A673 (cell line): ENCODE measurements around the gene TSPAN19. TPM values are rescaled to one million over a fixed set of nuclear protein-coding genes. Genes with fewer than 3 reads are reported as not detected.

Source experiments
- BruUV-seq: library from RNA; stranded (reverse); fragments of 400-500 nt; replicated peaks from 2 replicates; lab custom pipeline; 2021; lab: Mats Ljungman, UMichigan
- CTCF ChIA-PET: fragments of 300-600 bp; sonication (Branson Sonifier 250); formaldehyde crosslinking; loops from one replicate; lab custom pipeline; 2022; ENCODE audit warnings: antibody characterized with exemption; lab: Charles Lee
- POLR2A ChIA-PET: fragments of 300-600 bp; sonication (Branson Sonifier 250); formaldehyde crosslinking; loops from one replicate; lab custom pipeline; 2022; ENCODE audit warnings: antibody characterized with exemption; ENCODE audit not compliant: low non-redundant PET; lab: Charles Lee
- DNase-seq: peaks from one replicate; pipeline ENCODE4 v3.0.0-alpha.2; 2015; ENCODE audit warnings: low spot score
- H3K27ac ChIP-seq: fragments of 200-600 bp; sonication (generic); 2 replicates; pipeline ENCODE4 v1.5.1; 2016; ENCODE audit warnings: mixed run types, low read depth, mild to moderate bottlenecking, mixed read lengths, antibody characterized with exemption, low read length; ENCODE audit not compliant: poor library complexity, severe bottlenecking
- H3K27me3 ChIP-seq: fragments of 200-600 bp; sonication (generic); replicated peaks from 2 replicates; pipeline ENCODE4 v1.6.1; 2017; ENCODE audit warnings: mixed run types, low read depth, mild to moderate bottlenecking, mixed read lengths, antibody characterized with exemption, low read length; ENCODE audit not compliant: insufficient read depth, poor library complexity
- H3K36me3 ChIP-seq: fragments of 200-600 bp; sonication (generic); 2 replicates; pipeline ENCODE4 v1.6.1; 2016; ENCODE audit warnings: mixed run types, mild to moderate bottlenecking, mixed read lengths, antibody characterized with exemption, low read length; ENCODE audit not compliant: insufficient read depth, poor library complexity, severe bottlenecking
- H3K4me1 ChIP-seq: fragments of 200-600 bp; sonication (generic); 2 replicates; pipeline ENCODE4 v1.6.1; 2017; ENCODE audit warnings: mixed run types, mild to moderate bottlenecking, mixed read lengths, antibody characterized with exemption, low read length; ENCODE audit not compliant: insufficient read depth, poor library complexity, severe bottlenecking
- H3K4me3 ChIP-seq: fragments of 200-600 bp; sonication (generic); 2 replicates; pipeline ENCODE4 v1.5.1; 2016; ENCODE audit warnings: low read depth, mixed run types, mild to moderate bottlenecking, mixed read lengths, low read length; ENCODE audit not compliant: poor library complexity, severe bottlenecking
- H3K9me3 ChIP-seq: fragments of 200-600 bp; sonication (generic); 2 replicates; pipeline ENCODE4 v1.6.1; 2016; ENCODE audit warnings: mixed run types, low read depth, mild to moderate bottlenecking, mixed read lengths, antibody characterized with exemption, low read length; ENCODE audit not compliant: poor library complexity, severe bottlenecking
- CTCF ChIP-seq: fragments of 300-800, 200-600 bp; sonication (generic); conservative IDR thresholded peaks from 2 replicates; pipeline ENCODE4 v1.5.1; 2017; ENCODE audit warnings: low read depth, mild to moderate bottlenecking, antibody characterized with exemption, low read length, moderate library complexity, mixed read lengths
- EZH2 ChIP-seq: fragments of 200-600 bp; sonication (generic); IDR thresholded peaks from 2 replicates; pipeline ENCODE4 v1.6.1; 2017; ENCODE audit warnings: borderline replicate concordance, low read depth, mild to moderate bottlenecking, mixed read lengths, antibody characterized with exemption, low read length; ENCODE audit not compliant: poor library complexity, severe bottlenecking
- intact Hi-C: fragments of 100-400 bp; cut with micrococcal nuclease; formaldehyde crosslinking; loops from one replicate; pipeline ENCODE4 v1.10.0; 2022; ENCODE audit not compliant: unreplicated experiment
- total RNA-seq: library from RNA; stranded (reverse); gene quantifications from 2 replicates; pipeline ENCODE4 v1.2.3, GENCODE V29; 2021

Gene TSPAN19
- total RNA-seq, 1 experiment from 2014 or later, result not detected

DNA sequence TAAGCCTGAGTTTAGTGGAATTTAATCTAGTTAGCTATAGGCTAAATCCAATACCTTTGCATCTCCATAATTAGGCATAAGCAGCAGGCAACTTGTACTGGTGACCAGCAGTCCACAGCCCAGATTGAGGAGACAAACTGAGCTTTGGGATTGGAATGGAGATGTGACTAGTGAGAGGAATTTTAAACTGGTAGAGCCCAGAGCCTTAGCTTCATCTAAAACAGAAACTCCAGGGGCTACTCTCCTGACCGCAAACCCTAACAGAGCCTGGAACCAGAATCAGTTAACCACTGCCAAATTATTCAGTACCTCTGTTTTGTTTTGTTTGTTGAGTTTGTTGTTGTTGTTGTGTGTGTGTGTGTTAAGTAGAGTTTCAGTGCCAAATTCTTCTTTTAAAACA is 53.2 kb downstream of the TSPAN19 start:
- intact Hi-C loops, result no loop called here
- Histone ChIP-seq H3K27ac (no peak overlapping the region), H3K36me3 (no peaks in the 10 kb centered on the region), H3K27me3 (no peaks in the 10 kb centered on the region), H3K9me3 (no peaks in the 10 kb centered on the region), H3K4me1 (peaks cover 6% of the 10 kb centered on the region), H3K4me3 (no peak overlapping the region)
- BruUV-seq, result no TSS peak
- DNase-seq, result no peak
- CTCF ChIA-PET, result no interaction called here
- TF ChIP-seq CTCF, result no peak
- TF ChIP-seq EZH2, result no peak
- POLR2A ChIA-PET, result no interaction called here

- Histone ChIP-seq H3K4me3 (no peak overlapping the region), H3K36me3 (no peaks in the 10 kb centered on the region), H3K27ac (no peak overlapping the region), H3K27me3 (no peaks in the 10 kb centered on the region), H3K4me1 (peaks cover 13% of the 10 kb centered on the region), H3K9me3 (no peaks in the 10 kb centered on the region)
- no TSS peak for BruUV-seq
- intact Hi-C loops, result no loop called here
- ChIA-PET CTCF (no interaction called here), POLR2A (no interaction called here)
- TF ChIP-seq EZH2, result no peak
- TF ChIP-seq CTCF, result no peak
- no peak for DNase-seq
Measured at GRCh38 chr12:84978921-84979320, 57.2 kb downstream of the TSPAN19 start.

DNA sequence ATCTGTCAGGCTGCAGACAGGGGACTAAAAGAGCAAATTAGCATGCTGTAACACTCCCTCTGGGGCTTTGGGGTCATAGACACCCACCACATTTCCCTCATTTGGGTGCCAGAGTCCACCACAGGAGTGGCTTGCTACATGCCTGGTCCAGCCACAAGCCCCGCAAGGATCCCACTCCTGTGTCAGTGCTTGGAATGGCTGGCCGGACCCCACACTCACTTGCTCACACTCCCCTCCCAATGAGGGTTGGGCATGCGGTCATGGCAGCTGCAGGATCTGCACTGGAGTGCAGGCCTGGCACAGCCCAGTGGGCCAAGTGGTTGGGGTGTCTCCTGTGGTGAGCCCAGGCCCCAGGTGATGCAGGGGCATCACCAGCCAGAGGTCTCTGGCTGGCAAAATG is 59.9 kb downstream of the TSPAN19 start:
- CTCF ChIA-PET, result no interaction called here
- BruUV-seq, result no TSS peak
- POLR2A ChIA-PET, result no interaction called here

More for the DNA sequence above, 59.9 kb downstream of the TSPAN19 start:
- TF ChIP-seq CTCF (no peak), EZH2 (no peak)
- Histone ChIP-seq H3K27ac (no peak overlapping the region), H3K4me3 (no peak overlapping the region), H3K9me3 (no peaks in the 10 kb centered on the region), H3K4me1 (peaks cover 17% of the 10 kb centered on the region), H3K27me3 (no peaks in the 10 kb centered on the region), H3K36me3 (no peaks in the 10 kb centered on the region)
- intact Hi-C loops, result no loop called here
- DNase-seq, result no peak
